RWPE1 (cell line): ENCODE data around the gene KRT36.

Experiments used
- CTCF ChIA-PET: fragments of 350-600 bp; sonication (Branson Sonifier 250); formaldehyde crosslinking; extraction: SDS; loops from one replicate; lab custom pipeline; 2021; lab: Yijun Ruan, JAX
- POLR2A ChIA-PET: fragments of 400-600 bp; formaldehyde crosslinking; extraction: SDS; loops from one replicate; lab custom pipeline; 2020; ENCODE audit warnings: antibody characterized with exemption; ENCODE audit not compliant: low non-redundant PET; lab: Yijun Ruan, JAX
- DNase-seq: peaks from one replicate; pipeline ENCODE4 v3.0.0; 2012; ENCODE audit warnings: low spot score
- H3K27ac ChIP-seq: fragments of 450-650 bp; 2 replicates; pipeline ENCODE4 v1.5.1; 2017
- TF ChIP-seq, protein P1 (sequence below): fragments of 450-650 bp; conservative IDR thresholded peaks from 2 replicates; pipeline ENCODE4 v1.5.1; 2017; ENCODE audit warnings: low read depth, mild to moderate bottlenecking

Gene KRT36

DNA sequence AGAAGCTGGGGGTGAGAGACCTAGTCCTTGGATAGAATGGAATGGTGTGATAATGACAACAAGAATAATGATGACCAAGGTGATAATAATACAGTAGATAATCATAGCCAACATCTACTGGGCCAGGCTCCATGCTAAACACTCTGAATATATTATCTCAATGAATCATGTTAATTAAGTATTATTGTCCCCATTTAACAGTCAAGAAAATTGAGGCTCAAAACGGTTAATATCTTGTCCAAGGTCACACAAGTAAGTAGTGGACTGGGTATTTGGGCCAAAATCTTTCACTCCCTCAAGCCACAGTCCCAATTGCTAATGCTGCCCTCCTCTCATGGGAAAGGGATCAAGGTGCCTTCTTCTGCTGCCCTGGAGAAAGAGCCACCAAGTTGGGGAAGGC is 42.3 kb upstream of the KRT36 start:
- ChIA-PET CTCF (no interaction called here), POLR2A (no interaction called here)
- no peak overlapping the region for H3K27ac ChIP-seq
- DNase-seq, result no peak
- TF ChIP-seq, protein P1, sequence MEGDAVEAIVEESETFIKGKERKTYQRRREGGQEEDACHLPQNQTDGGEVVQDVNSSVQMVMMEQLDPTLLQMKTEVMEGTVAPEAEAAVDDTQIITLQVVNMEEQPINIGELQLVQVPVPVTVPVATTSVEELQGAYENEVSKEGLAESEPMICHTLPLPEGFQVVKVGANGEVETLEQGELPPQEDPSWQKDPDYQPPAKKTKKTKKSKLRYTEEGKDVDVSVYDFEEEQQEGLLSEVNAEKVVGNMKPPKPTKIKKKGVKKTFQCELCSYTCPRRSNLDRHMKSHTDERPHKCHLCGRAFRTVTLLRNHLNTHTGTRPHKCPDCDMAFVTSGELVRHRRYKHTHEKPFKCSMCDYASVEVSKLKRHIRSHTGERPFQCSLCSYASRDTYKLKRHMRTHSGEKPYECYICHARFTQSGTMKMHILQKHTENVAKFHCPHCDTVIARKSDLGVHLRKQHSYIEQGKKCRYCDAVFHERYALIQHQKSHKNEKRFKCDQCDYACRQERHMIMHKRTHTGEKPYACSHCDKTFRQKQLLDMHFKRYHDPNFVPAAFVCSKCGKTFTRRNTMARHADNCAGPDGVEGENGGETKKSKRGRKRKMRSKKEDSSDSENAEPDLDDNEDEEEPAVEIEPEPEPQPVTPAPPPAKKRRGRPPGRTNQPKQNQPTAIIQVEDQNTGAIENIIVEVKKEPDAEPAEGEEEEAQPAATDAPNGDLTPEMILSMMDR, result no peak

DNA sequence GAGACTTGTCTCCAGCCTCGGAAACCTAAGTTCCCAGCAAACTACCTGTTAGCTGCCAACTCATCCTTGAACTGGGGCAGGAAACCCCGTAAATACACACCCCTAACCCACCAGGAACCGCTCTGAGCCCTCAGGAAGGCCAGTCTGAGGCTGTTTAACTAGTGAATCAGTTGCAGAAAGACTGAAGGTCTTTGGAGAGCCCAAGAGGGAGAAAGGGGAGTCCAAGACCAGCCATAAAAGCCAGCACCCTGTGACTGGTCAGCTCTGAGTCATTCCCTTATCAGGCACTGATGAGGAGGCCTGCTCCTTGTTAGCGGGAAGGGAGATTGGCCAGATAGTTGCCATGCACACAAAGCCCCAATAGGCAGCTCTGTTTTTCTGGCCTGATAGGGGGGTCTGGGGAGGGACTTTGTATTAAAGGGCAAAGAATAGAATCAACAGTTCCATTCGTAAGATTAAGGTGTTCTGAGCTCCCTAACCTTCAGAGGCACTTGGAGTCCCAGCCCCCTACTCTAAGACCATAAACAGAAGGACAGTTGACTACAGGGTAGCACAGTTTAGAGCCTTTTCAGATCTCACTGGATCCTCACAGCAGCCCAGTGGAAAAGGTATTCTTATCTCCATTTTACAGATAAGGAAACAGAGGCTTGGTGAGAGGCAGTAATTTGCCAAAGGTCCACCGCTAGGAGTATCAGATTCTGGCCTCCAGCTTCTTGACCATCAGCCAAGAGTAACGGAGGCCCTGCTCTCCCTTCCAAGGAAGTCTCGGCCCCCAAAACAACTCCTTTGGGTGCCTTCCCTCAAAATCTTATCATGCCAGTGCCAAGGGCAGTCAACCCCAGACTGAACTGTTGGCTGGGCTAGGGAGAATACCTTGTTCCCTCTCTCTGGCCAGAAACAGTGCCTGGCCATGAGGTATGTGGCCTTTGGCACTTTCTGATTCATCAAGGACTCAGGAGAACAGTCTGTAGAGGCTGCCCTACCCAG is 40.6 kb upstream of the KRT36 start:
- POLR2A ChIA-PET, result no interaction called here
- CTCF ChIA-PET, result interaction anchor here (0.6 to 1.3 kb wide), 3 partner anchors 18 to 281 kb away, joined by 3 to 8 read pairs (median 4); no protein-coding TSS in a partner anchor
- TF ChIP-seq, protein P1, result no peak
- peak; percentile 51 for DNase-seq
- peak overlapping the region; percentile 32; the same call in 1 of the 2 replicates for H3K27ac ChIP-seq

DNA sequence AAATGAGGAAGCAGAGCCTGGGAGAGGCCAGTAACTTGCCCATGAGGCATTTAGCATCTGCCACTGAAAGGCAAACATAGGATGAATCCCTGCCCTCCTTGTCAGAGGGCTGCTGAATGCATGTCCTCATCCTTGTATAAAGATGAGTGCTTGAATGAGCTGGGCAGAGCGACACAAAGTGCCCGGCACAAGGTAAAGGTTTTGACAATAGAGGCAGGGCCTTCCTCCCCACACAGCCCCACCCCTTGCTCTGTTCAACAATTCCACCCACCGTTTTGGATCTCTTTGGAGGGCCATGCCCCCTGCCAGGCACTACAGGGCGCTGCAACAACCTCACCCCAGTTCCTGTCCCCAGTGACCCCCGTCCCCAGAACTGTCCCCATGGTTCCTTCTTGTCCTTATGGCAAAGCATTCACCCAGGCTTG is 39.8 kb upstream of the KRT36 start:
- ChIA-PET POLR2A (interaction anchor here (0.9 kb wide), 1 partner anchor 9 kb away, joined by 3 read pairs; no protein-coding TSS in a partner anchor), CTCF (interaction anchor here (0.6 to 1.3 kb wide), 2 partner anchors 19 to 687 kb away, joined by 3 to 8 read pairs; no protein-coding TSS in a partner anchor)
- H3K27ac ChIP-seq, result peak overlapping the region; percentile 32
- TF ChIP-seq, protein P1, result no peak
- DNase-seq, result no peak

DNA sequence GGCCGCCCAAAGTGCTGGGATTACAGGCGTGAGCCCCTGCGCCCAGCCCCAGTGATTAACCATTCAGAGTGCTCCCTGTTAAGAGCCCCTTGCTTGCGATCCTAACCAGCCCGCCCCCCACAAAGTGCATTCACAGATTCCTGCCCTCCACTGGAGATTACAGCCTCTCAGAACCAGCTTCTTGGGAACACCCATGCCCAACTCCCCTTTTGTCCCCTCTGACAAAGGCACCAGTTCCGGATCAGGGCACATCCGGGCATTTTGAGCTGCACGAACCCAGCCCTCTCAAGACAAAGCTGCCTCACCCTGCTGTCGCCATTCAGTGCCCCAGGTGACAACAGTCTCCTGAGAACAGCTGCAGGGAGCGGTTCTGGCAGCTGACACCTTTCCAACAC is 39.2 kb upstream of the KRT36 start:
- peak overlapping the region; percentile 32 for H3K27ac ChIP-seq
- no peak for DNase-seq
- ChIA-PET CTCF (interaction anchor here (0.6 to 1.3 kb wide), 3 partner anchors 11 to 686 kb away, joined by 3 to 8 read pairs (median 3); partner anchors contain the start of gene KRT15), POLR2A (interaction anchor here (0.9 kb wide), 1 partner anchor 9 kb away, joined by 3 read pairs; no protein-coding TSS in a partner anchor)
- TF ChIP-seq, protein P1, result no peak

DNA sequence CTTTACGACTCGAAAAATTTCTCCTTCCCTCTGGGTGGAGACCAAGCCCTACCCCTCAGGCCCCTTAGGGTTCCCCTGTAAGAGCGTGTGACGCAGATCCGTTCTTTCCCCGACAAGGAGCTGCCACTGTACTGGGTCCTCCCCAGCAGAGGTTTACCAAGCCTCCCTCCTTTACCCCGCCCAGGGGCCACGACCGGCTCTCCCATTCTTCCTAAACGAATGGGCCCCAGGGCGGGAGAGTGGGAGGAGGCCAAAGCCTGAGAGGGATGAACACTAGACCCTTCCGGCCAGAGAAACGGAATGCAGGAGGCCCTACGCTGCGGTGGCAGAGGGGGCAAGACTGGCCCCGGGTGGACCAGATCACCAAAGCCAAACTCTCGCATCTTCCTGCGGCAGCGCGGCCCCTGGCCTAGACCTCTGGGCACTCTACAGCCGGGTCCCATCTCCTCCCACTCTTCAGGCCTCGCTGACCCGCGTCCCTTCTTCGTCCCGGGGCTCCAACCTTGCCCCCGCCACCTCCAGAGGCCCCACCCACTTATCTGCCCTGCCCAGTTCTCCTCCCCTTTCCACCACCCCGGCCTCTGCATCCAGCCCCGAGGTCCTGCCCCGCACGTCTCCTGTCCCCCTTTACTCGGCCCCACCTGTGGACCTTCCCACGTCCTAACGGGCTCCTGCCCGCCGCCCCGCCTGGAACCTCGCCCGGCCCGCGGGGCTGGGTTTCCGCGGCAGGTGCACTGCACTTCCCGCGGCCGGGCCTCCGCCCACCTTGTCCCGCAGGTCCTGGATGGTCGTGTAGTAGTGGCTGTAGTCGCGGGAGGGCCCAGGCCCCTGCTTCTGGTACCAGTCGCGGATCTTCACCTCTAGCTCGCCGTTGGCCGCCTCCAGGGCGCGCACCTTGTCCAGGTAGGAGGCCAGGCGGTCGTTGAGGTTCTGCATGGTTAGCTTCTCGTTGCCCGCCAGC is 37.6 kb upstream of the KRT36 start:
- no peak overlapping the region for H3K27ac ChIP-seq
- ChIA-PET POLR2A (interaction anchor here (0.5 kb wide), 1 partner anchor 137 kb away, joined by 4 read pairs; no protein-coding TSS in a partner anchor), CTCF (interaction anchor here (1.1 to 1.2 kb wide), 2 partner anchors 9 to 21 kb away, joined by 3 to 6 read pairs; partner anchors contain the start of gene KRT15)
- TF ChIP-seq, protein P1, result no peak
- DNase-seq, result no peak
